HepG2 (cell line): ENCODE data around the gene ABCG4. TPM values are rescaled to one million over a fixed set of nuclear protein-coding genes. Genes with fewer than 3 reads are reported as not detected.

Experiments used
- ATAC-seq: fragments of 200-7000 bp; cut with Tn5 transposase; 3 replicates; pipeline ENCODE4 v1.9.1; 2020; ENCODE audit warnings: mild to moderate bottlenecking, moderate library complexity
- BruUV-seq: library from RNA; stranded (reverse); fragments of 400-500 nt; replicated peaks from 2 replicates; lab custom pipeline; 2021; lab: Mats Ljungman, UMichigan
- CTCF ChIA-PET: fragments of 300-600 bp; formaldehyde crosslinking; extraction: SDS; loops from one replicate; lab custom pipeline; 2021; ENCODE audit warnings: low total read pairs, inconsistent platforms, low intra/inter-chr PET ratio; lab: Yijun Ruan, JAX
- POLR2A ChIA-PET: fragments of 350-600 bp; sonication (Branson Sonifier 250); formaldehyde crosslinking; loops from one replicate; lab custom pipeline; 2020; ENCODE audit warnings: antibody characterized with exemption, inconsistent platforms; lab: Yijun Ruan, JAX
- DNase-seq: peaks from one replicate; pipeline ENCODE4 v3.0.0-alpha.2; 2015; ENCODE audit warnings: low spot score
- FAIRE-seq: peaks from 3 replicates; lab custom pipeline; 2011; peaks lifted over from hg19 to GRCh38; lab: Jason Lieb, UNC
- H2AFZ ChIP-seq: one replicate; pipeline ENCODE4 v1.6.1; 2011; ENCODE audit warnings: low read length, inconsistent platforms
- H3K27ac ChIP-seq: fragments of 300-600 bp; 3 replicates; pipeline ENCODE4 v1.8.0; 2011; ENCODE audit warnings: mixed run types, mild to moderate bottlenecking, mixed read lengths, low read length, inconsistent platforms; ENCODE audit not compliant: insufficient read depth; ENCODE audit errors: extremely low read length
- H3K27me3 ChIP-seq, 2 experiments: fragments of 200-600 bp in 1 of 2; 2 replicates in 1 of 2; 3 replicates in 1 of 2; pipeline versions ENCODE4 v1.6.0 to v1.8.0; 2011; ENCODE audit warnings: low read length in 2 of 2, mild to moderate bottlenecking in 2 of 2, moderate library complexity in 2 of 2, inconsistent platforms in 1 of 2; ENCODE audit not compliant: insufficient read depth in 2 of 2, control insufficient read depth in 1 of 2
- H3K36me3 ChIP-seq, 2 experiments: fragments of 200-600 bp in 1 of 2; replicated peaks in 1 of 2; 2 replicates in 1 of 2; 3 replicates in 1 of 2; pipeline versions ENCODE4 v1.5.1 to v1.8.0; 2011; ENCODE audit warnings: low read length in 2 of 2, inconsistent platforms in 1 of 2; ENCODE audit not compliant: insufficient read depth in 2 of 2, control insufficient read depth in 1 of 2
- H3K4me1 ChIP-seq: 2 replicates; pipeline ENCODE4 v1.5.1; 2012; ENCODE audit warnings: low read length, inconsistent platforms; ENCODE audit not compliant: insufficient read depth
- H3K4me2 ChIP-seq: 2 replicates; pipeline ENCODE4 v1.6.0; 2011; ENCODE audit warnings: low read depth, low read length, inconsistent platforms
- H3K4me3 ChIP-seq, 3 experiments: fragments of 200-600 bp in 1 of 3; sonication (generic), shearing (Covaris generic) in 1 of 3; replicated peaks in 1 of 3; 2 replicates each; pipeline ENCODE4 v1.5.1; 2011 to 2016; ENCODE audit warnings: low read length in 3 of 3, inconsistent platforms in 2 of 3, low read depth in 2 of 3, mild to moderate bottlenecking in 2 of 3, control low read depth in 1 of 3, mixed read lengths in 1 of 3; ENCODE audit not compliant: insufficient read depth in 1 of 3
- H3K79me2 ChIP-seq: one replicate; pipeline ENCODE4 v1.6.1; 2011; ENCODE audit warnings: low read length, inconsistent platforms; ENCODE audit not compliant: insufficient read depth
- H3K9ac ChIP-seq: 2 replicates; pipeline ENCODE4 v1.6.0; 2011; ENCODE audit warnings: mild to moderate bottlenecking, low read depth, low read length, inconsistent platforms; ENCODE audit not compliant: insufficient read depth
- H3K9me3 ChIP-seq: 2 replicates; pipeline ENCODE4 v1.5.1; 2012; ENCODE audit warnings: mild to moderate bottlenecking, low read length
- H4K20me1 ChIP-seq: 2 replicates; pipeline ENCODE4 v1.6.0; 2011; ENCODE audit warnings: inconsistent platforms, mild to moderate bottlenecking, low read length, moderate library complexity; ENCODE audit not compliant: insufficient read depth
- NR1H2 ChIP-seq: sonication (generic); formaldehyde crosslinking; IDR thresholded peaks from 2 replicates; pipeline ENCODE4 v1.8.1; 2022; ENCODE audit warnings: low read depth, missing genetic modification reagents, borderline replicate concordance
- REXO4 ChIP-seq: sonication (generic); formaldehyde crosslinking; IDR thresholded peaks from 2 replicates; pipeline ENCODE4 v1.8.0; 2022; ENCODE audit warnings: missing genetic modification reagents, mild to moderate bottlenecking, borderline replicate concordance
- SMC3 ChIP-seq: IDR thresholded peaks from 2 replicates; pipeline ENCODE4 v1.6.1; 2011; ENCODE audit warnings: low read length, improper control_type of control experiment
- ZBTB7B ChIP-seq: sonication (generic); formaldehyde crosslinking; IDR thresholded peaks from 2 replicates; pipeline ENCODE4 v1.4.0; 2020; ENCODE audit warnings: missing genetic modification reagents
- ZNF20 ChIP-seq: sonication (generic); formaldehyde crosslinking; IDR thresholded peaks from 2 replicates; pipeline ENCODE4 v1.4.0; 2020; ENCODE audit warnings: mild to moderate bottlenecking, moderate library complexity, missing genetic modification reagents
- ZNF296 ChIP-seq: sonication (generic); formaldehyde crosslinking; conservative IDR thresholded peaks from 2 replicates; pipeline ENCODE4 v1.5.0; 2020; ENCODE audit warnings: mild to moderate bottlenecking, missing genetic modification reagents
- ZNF44 ChIP-seq: sonication (generic); formaldehyde crosslinking; IDR thresholded peaks from 2 replicates; pipeline ENCODE4 v1.5.1; 2020; ENCODE audit warnings: mild to moderate bottlenecking, missing genetic modification reagents
- ZNF567 ChIP-seq: sonication (generic); formaldehyde crosslinking; IDR thresholded peaks from 2 replicates; pipeline ENCODE4 v1.8.1; 2023; ENCODE audit warnings: mild to moderate bottlenecking, missing genetic modification reagents, borderline replicate concordance
- ZNF749 ChIP-seq: sonication (generic); formaldehyde crosslinking; IDR thresholded peaks from 2 replicates; pipeline ENCODE4 v1.8.0; 2022; ENCODE audit warnings: mild to moderate bottlenecking, missing genetic modification reagents, moderate library complexity, borderline replicate concordance
- ZNF850 ChIP-seq: sonication (generic); formaldehyde crosslinking; conservative IDR thresholded peaks from 2 replicates; pipeline ENCODE4 v1.9.0; 2021; ENCODE audit warnings: mild to moderate bottlenecking, missing genetic modification reagents
- WGBS: methylation state at CpG from one replicate; pipeline ENCODE4 v1.1.6; 2017; ENCODE audit warnings: low lambda C conversion rate; 5-methylcytosine and 5-hydroxymethylcytosine counted together
- in situ Hi-C: cut with HindIII; loops from 2 replicates; pipeline ENCODE4 v1.10.0; 2017; ENCODE audit warnings: low pct_unique_long_range_greater_than_20kb; ENCODE audit not compliant: extremely low pct_ligation_motif_present
- intact Hi-C: fragments of 100-400 bp; cut with micrococcal nuclease; formaldehyde crosslinking; loops from one replicate; pipeline ENCODE4 v1.10.0; 2022; ENCODE audit not compliant: unreplicated experiment
- polyA plus RNA-seq, 8 experiments: library from polyadenylated mRNA; depleted of rRNA in 3 of 8; stranded (reverse) in 7 of 8; unstranded in 1 of 8; fragments of >200 nt; fragmentation: Illumina TruSeq in 4 of 8; extraction: Trizol in 4 of 8; gene quantifications; 2 replicates each; pipeline versions ENCODE4 v1.2.1 to v1.2.3, GENCODE V29; 2011 to 2016; ENCODE audit warnings: low read depth in 4 of 8, missing spikeins in 1 of 8, mixed read lengths in 1 of 8; ENCODE audit not compliant: insufficient read depth in 1 of 8
- total RNA-seq, 5 experiments: library from RNA; depleted of rRNA; stranded (reverse); fragments of >200 nt; fragmentation: Illumina TruSeq; extraction: Trizol; gene quantifications; 2 replicates each; pipeline ENCODE4 v1.2.3, GENCODE V29; 2016; ENCODE audit warnings: low read depth in 1 of 5
- TF ChIP-seq, protein P1 (sequence below): sonication (generic); formaldehyde crosslinking; IDR thresholded peaks from 2 replicates; pipeline ENCODE4 v1.4.0; 2020; ENCODE audit warnings: missing genetic modification reagents, mild to moderate bottlenecking, borderline replicate concordance
- TF ChIP-seq, protein P2 (sequence below), 2 experiments: sonication (generic) in 1 of 2; formaldehyde crosslinking in 1 of 2; IDR thresholded peaks; 2 replicates each; pipeline versions ENCODE4 v1.4.0 to v1.6.1; 2018 to 2020; ENCODE audit warnings: missing genetic modification reagents in 2 of 2, borderline replicate concordance in 1 of 2, low read depth in 1 of 2, mild to moderate bottlenecking in 1 of 2, missing biosample characterization in 1 of 2
- TF ChIP-seq, protein P3 (sequence below): sonication (generic); formaldehyde crosslinking; IDR thresholded peaks from 2 replicates; pipeline ENCODE4 v1.5.0; 2020; ENCODE audit warnings: missing genetic modification reagents

ABCG4 gene
- total and polyA plus RNA-seq, 2 of the 13 experiments (the other 11 are each of a cell fraction or from before 2014, with no cell fraction given): not detected

DNA sequence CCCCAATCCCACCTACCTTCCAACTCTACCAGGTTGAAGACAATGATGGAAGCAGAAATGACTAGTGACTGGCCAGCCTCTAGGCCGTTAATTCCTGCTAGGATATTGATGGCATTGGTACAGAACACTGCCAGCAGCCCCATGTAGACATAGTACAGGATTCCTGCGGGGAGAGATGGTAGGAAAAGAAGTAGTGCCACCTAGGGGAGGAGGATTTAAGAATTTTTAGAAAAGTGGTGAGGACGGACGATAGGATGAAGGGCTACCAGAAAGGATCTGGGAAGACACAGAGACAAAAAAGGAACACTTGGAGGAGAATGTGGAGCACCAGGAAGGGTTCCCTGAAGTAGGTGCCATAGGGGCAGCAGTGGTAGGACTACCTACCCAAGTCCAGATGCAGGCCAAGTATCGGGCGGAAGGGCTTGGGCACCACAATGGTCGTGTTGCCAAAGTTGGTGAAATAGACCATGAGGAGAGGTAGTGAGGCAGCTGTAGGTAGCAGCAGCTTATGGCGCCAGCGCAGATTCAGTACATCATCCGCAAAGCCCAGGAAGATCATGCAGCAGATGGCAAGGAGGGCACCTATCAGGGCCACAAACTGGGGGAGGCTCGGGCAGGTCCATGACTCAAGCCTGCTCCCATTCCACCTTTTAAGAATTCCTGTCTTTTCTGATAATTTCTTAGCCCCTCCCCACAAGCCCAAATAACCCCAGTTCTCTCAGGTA is 48.4 kb upstream of the ABCG4 start:
- Histone ChIP-seq H3K27ac (peak overlapping the region; percentile 97), H2AFZ (no peak overlapping the region), H3K4me2 (peak overlapping the region; percentile 96), H3K36me3 (peaks cover 10 to 26% of the 10 kb centered on the region in 2 experiments; a peak in 4 of 5 replicates), H3K9me3 (no peaks in the 10 kb centered on the region), H3K27me3 (no peaks in the 10 kb centered on the region; a peak in 1 of 5 replicates), H3K9ac (peak overlapping the region; percentile 93), H3K4me1 (peaks cover 32% of the 10 kb centered on the region), H3K4me3 (peak overlapping the region; percentile 77 to 91 (median 86)), H4K20me1 (no peaks in the 10 kb centered on the region), H3K79me2 (peaks cover 15% of the 10 kb centered on the region)
- intact Hi-C loops: loop anchor here (2.0 kb wide), 1 partner anchor 20 kb away; the partner anchor contains the start of gene HINFP
- ATAC-seq (peak; percentile 13), DNase-seq (peak; percentile 62), FAIRE-seq (peak; percentile 69)
- ChIA-PET POLR2A (interaction anchor here (0.9 to 1.5 kb wide), 2 partner anchors 8 to 15 kb away, joined by 3 to 9 read pairs; partner anchors contain the start of gene HMBS), CTCF (interaction anchor here (1.1 kb wide), 1 partner anchor 34 kb away, joined by 3 read pairs; no protein-coding TSS in a partner anchor)
- in situ Hi-C loops: no loop called here
- no TSS peak for BruUV-seq
- 23% methylated on average over 11 of the region's 11 CpGs for WGBS
- TF ChIP-seq ZNF749 (CRISPR knock-in tag) (no peak), SMC3 (peak; percentile 33; the same call in 1 of the 2 replicates), ZNF296 (no peak), ZNF20 (CRISPR knock-in tag) (no peak), ZNF850 (CRISPR knock-in tag) (no peak), ZNF567 (CRISPR knock-in tag) (no peak), NR1H2 (CRISPR knock-in tag) (no peak), ZNF44 (CRISPR knock-in tag) (no peak), REXO4 (no peak), ZBTB7B (CRISPR knock-in tag) (no peak)
- TF ChIP-seq, protein P1, sequence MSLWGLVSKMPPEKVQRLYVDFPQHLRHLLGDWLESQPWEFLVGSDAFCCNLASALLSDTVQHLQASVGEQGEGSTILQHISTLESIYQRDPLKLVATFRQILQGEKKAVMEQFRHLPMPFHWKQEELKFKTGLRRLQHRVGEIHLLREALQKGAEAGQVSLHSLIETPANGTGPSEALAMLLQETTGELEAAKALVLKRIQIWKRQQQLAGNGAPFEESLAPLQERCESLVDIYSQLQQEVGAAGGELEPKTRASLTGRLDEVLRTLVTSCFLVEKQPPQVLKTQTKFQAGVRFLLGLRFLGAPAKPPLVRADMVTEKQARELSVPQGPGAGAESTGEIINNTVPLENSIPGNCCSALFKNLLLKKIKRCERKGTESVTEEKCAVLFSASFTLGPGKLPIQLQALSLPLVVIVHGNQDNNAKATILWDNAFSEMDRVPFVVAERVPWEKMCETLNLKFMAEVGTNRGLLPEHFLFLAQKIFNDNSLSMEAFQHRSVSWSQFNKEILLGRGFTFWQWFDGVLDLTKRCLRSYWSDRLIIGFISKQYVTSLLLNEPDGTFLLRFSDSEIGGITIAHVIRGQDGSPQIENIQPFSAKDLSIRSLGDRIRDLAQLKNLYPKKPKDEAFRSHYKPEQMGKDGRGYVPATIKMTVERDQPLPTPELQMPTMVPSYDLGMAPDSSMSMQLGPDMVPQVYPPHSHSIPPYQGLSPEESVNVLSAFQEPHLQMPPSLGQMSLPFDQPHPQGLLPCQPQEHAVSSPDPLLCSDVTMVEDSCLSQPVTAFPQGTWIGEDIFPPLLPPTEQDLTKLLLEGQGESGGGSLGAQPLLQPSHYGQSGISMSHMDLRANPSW (CRISPR knock-in tag): no peak
- TF ChIP-seq, protein P2, sequence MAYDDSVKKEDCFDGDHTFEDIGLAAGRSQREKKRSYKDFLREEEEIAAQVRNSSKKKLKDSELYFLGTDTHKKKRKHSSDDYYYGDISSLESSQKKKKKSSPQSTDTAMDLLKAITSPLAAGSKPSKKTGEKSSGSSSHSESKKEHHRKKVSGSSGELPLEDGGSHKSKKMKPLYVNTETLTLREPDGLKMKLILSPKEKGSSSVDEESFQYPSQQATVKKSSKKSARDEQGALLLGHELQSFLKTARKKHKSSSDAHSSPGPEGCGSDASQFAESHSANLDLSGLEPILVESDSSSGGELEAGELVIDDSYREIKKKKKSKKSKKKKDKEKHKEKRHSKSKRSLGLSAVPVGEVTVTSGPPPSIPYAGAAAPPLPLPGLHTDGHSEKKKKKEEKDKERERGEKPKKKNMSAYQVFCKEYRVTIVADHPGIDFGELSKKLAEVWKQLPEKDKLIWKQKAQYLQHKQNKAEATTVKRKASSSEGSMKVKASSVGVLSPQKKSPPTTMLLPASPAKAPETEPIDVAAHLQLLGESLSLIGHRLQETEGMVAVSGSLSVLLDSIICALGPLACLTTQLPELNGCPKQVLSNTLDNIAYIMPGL (CRISPR knock-in tag; IDR thresholded peaks at IDR 0.05; ENCODE audit: borderline replicate concordance in 1 of 2, low read depth in 1 of 2): 0 out of 4 replicates have a peak, but pooled peaks have one; percentile 20 to 40
- TF ChIP-seq, protein P3, sequence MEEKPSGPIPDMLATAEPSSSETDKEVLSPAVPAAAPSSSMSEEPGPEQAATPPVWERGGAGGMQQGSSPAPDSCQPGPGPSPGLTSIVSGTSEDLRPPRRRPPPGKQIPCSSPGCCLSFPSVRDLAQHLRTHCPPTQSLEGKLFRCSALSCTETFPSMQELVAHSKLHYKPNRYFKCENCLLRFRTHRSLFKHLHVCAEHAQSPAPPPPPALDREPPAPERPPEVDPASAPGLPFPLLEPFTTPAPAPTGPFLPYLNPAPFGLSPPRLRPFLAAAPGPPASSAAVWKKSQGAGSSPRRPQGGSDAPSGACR: no peak
